Pericardium fibroblast (primary cell): Measurements from ENCODE around the gene FAAP20. TPM values are rescaled to one million over a fixed set of nuclear protein-coding genes. Genes with fewer than 3 reads are reported as not detected.

Experiments
- total RNA-seq: library from RNA; depleted of rRNA; stranded (reverse); fragments of >200 nt; gene quantifications from 2 replicates; pipeline ENCODE4 v1.2.3, GENCODE V29; 2015

FAAP20 gene, protein sequence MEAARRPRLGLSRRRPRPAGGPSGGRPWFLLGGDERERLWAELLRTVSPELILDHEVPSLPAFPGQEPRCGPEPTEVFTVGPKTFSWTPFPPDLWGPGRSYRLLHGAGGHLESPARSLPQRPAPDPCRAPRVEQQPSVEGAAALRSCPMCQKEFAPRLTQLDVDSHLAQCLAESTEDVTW
- 28.5 and 63.9 TPM in 2 replicates for total RNA-seq

DNA sequence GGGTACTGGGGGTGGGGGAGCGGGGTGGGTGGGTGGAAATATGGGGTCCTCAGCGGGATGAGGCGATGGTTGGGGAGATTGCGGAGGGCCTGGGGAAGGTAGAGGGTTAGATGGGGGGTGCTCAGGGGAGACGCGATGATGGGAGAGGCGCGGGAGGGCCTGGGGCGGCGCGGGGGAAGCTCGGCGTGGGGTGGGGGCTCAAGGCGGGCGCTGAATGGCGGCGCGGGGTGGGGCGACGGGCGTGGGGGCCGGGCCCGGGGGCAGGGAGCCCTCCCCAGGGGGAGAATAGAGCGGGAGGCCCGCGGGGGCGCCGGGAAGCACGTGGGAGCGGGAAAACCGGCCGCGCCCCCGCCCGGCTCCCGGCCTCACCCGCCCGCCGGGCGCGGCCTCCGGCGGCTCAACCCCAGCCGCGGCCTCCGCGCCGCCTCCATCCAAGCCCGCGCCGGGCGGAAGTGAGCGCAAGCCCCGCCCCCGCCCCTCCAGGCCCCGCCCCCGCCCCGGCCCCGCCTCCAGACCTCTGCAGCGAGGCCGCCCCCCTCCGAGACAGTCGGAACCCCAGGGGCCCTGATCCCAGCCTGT, at the start of gene FAAP20:
Gene FAAP20, minus strand, starts transcription at position 454 of the 579 bp plus-strand sequence. Its CDS starts 23 bp downstream, at position 431.

GRCh38 chr1:2228157-2228594, 33.6 kb upstream of the FAAP20 start, which contains the start of gene SKI:
Gene SKI (plus strand): TSS chr1:2228319. CDS start chr1:2228767, 448 bp downstream.

Other genes with a start within 250 kb of the FAAP20 start
- not detected in 2 replicates for gene CFAP74, start 191.0 kb downstream of the FAAP20 start, total RNA-seq
- not detected in 2 replicates for gene GABRD, start 175.4 kb downstream of the FAAP20 start, total RNA-seq
- 0.94 and 3.0 TPM in 2 replicates for gene PRKCZ, start 144.4 kb downstream of the FAAP20 start, total RNA-seq
- 33.5 and 43.4 TPM in 2 replicates for gene SKI, start 33.5 kb upstream of the FAAP20 start, total RNA-seq
- 2.6 and 4.8 TPM in 2 replicates for gene MORN1, start 196.8 kb upstream of the FAAP20 start, total RNA-seq
- gene RER1, start 197.1 kb upstream of the FAAP20 start, total RNA-seq, result 67.3 and 113 TPM in 2 replicates
- 28.2 and 35.2 TPM in 2 replicates for gene PEX10, start 217.8 kb upstream of the FAAP20 start, total RNA-seq